Erythroblast (primary cell): ENCODE measurements around the gene CCL4.

ENCODE experiments used
- GATA1 ChIP-seq: IDR thresholded peaks from 2 replicates; pipeline ENCODE4 v1.6.1; 2011; ENCODE audit warnings: low read depth, mild to moderate bottlenecking, control low read depth, low read length, moderate library complexity
- POLR2A ChIP-seq: IDR thresholded peaks from 2 replicates; pipeline ENCODE4 v1.6.1; 2011; ENCODE audit warnings: mild to moderate bottlenecking, low read length

- TF ChIP-seq POLR2A (no peak), GATA1 (no peak)
Measured at GRCh38 chr17:36153895-36154610, 50.4 kb downstream of the CCL4 start.
